Pancreas (tissue), 10 donors: ENCODE data around the gene WDFY4. TPM values are rescaled to one million over a fixed set of nuclear protein-coding genes. Genes with fewer than 3 reads are reported as not detected.

Experiments used
- ATAC-seq, 4 donors: fragments of 200-7000 bp; cut with Tn5 transposase; one replicate each; pipeline versions ENCODE4 v1.8.0 to v1.9.1; 2020; ENCODE audit warnings: mild to moderate bottlenecking in 4 of 4, moderate library complexity in 4 of 4
- DNase-seq, 6 donors: peaks; one replicate each; pipeline ENCODE4 v3.0.0-alpha.2; 2020
- FAIRE-seq: peaks from 2 replicates; lab custom pipeline; 2012; peaks lifted over from hg19 to GRCh38; lab: Jason Lieb, UNC
- H3K27ac ChIP-seq, 4 donors: fragments of 200-600 bp; sonication (generic); 1 replicate in 3 of 4; 2 replicates in 1 of 4; pipeline versions ENCODE4 v1.5.0 to v1.8.0; 2020
- H3K27me3 ChIP-seq, 4 donors: fragments of 200-600 bp; one replicate each; pipeline ENCODE4 v1.8.0; 2021
- H3K36me3 ChIP-seq, 3 donors: fragments of 200-600 bp; sonication (generic) in 1 of 3; one replicate each; pipeline versions ENCODE4 v1.5.0 to v1.8.0; 2020 to 2021
- H3K4me1 ChIP-seq, 3 donors: fragments of 200-600 bp; one replicate each; pipeline ENCODE4 v1.8.0; 2021
- H3K4me3 ChIP-seq, 4 donors: fragments of 200-600 bp; sonication (generic) in 2 of 4; one replicate each; pipeline versions ENCODE4 v1.5.0 to v1.8.0; 2020 to 2021
- H3K9me3 ChIP-seq, 4 donors: fragments of 200-600 bp; one replicate each; pipeline ENCODE4 v1.8.0; 2021
- CTCF ChIP-seq, 4 donors: fragments of 200-600 bp; sonication (generic) in 3 of 4; IDR thresholded peaks; one replicate each; pipeline versions ENCODE4 v1.5.0 to v1.8.0; 2021; ENCODE audit warnings: antibody characterized with exemption in 4 of 4
- WGBS, 2 donors: extraction: QIAGEN DNeasy Blood & Tissue Kit; methylation state at CpG; one replicate each; pipeline ENCODE4 v1.1.7; 2013; 5-methylcytosine and 5-hydroxymethylcytosine counted together
- intact Hi-C, 3 donors: fragments of 100-400 bp; cut with DNase I; formaldehyde crosslinking; loops; one replicate each; pipeline versions ENCODE4 v1.11.1 to v1.14.2; 2022
- polyA plus RNA-seq, 2 donors: library from polyadenylated mRNA; stranded (reverse); fragments of 200-250 nt; gene quantifications; one replicate each; pipeline ENCODE4 v1.2.3, GENCODE V29; 2013
- total RNA-seq, 6 donors: library from RNA; stranded (reverse); fragmentation: NEBNext Ultra II Directional in 4 of 6; extraction: Animal tissue kit (Norgen Biotek cat#: 25700) in 4 of 6; gene quantifications; one replicate each; pipeline versions ENCODE4 v1.2.1 to v1.2.4, GENCODE V29; 2021 to 2023
- donor health status: healthy with polysubstance abuse.
- donor health status: DM: no; HTN: no; CAD: no; lungs with moderate emphysema.
- donor health status: DM: no; HTN: no; CAD: no.
- donor health status: control.
- donor health status: control.
- donor health status: Bipolar disorder and iron deficiency.
- donor health status: DM: yes; HTN: yes; CAD: no.
- donor health status: DM: no; HTN: no; CAD: no.
- donor health status: DM: no; HTN: no; CAD: no.
- donor health status: DM: yes; HTN: yes; CAD: no.

The WDFY4 gene
- total and polyA plus RNA-seq, 8 donors, result 0.14 to 8.4 (median 0.72) TPM

GRCh38 chr10:48739170-48739569 lies 54.5 kb downstream of the WDFY4 start:
- TF ChIP-seq CTCF (IDR thresholded peaks at IDR 0.05), result no peak
- H3K4me1 ChIP-seq, result no peaks in the 10 kb centered on the region
- ATAC-seq, result no peak
- H3K4me3 ChIP-seq, result no peak overlapping the region
- FAIRE-seq, result no peak
- 45 to 53% methylated on average over 7 of the region's 7 CpGs for WGBS, 2 donors
- H3K27ac ChIP-seq, result no peak overlapping the region
- no peak for DNase-seq
- intact Hi-C loops, result no loop called here
- H3K36me3 ChIP-seq, result no peaks in the 10 kb centered on the region
- peaks cover 0 to 3% (median 0%) of the 10 kb centered on the region in 4 donors for H3K27me3 ChIP-seq
- no peaks in the 10 kb centered on the region for H3K9me3 ChIP-seq

GRCh38 chr10:48740015-48740707 lies 55.5 kb downstream of the WDFY4 start:
- TF ChIP-seq CTCF (IDR thresholded peaks at IDR 0.05), result no peak

GRCh38 chr10:48740988-48741387 lies 56.3 kb downstream of the WDFY4 start:
- no peaks in the 10 kb centered on the region for H3K4me1 ChIP-seq
- no peak overlapping the region for H3K4me3 ChIP-seq
- no peak for ATAC-seq
- H3K27ac ChIP-seq, result no peak overlapping the region
- WGBS, 2 donors, result 61 to 75% methylated on average over 2 of the region's 2 CpGs
- no peak for DNase-seq
- H3K27me3 ChIP-seq, result peaks cover 0 to 3% (median 0%) of the 10 kb centered on the region in 4 donors
- H3K9me3 ChIP-seq, result no peaks in the 10 kb centered on the region
- no peak for FAIRE-seq
- TF ChIP-seq CTCF (IDR thresholded peaks at IDR 0.05), result no peak
- intact Hi-C loops, result no loop called here
- H3K36me3 ChIP-seq, result no peaks in the 10 kb centered on the region

More at GRCh38 chr10:48740015-48740707, 55.5 kb downstream of the WDFY4 start:
- H3K36me3 ChIP-seq, result no peaks in the 10 kb centered on the region
- H3K9me3 ChIP-seq, result no peaks in the 10 kb centered on the region
- H3K4me1 ChIP-seq, result no peaks in the 10 kb centered on the region
- peaks cover 0 to 3% (median 0%) of the 10 kb centered on the region in 4 donors for H3K27me3 ChIP-seq
- FAIRE-seq (no peak), ATAC-seq (no peak), DNase-seq (no peak)
- WGBS, 2 donors, result 63 to 68% methylated on average over 11 of the region's 11 CpGs
- H3K27ac ChIP-seq, result no peak overlapping the region
- no peak overlapping the region for H3K4me3 ChIP-seq
- intact Hi-C loops, result no loop called here

- no peak overlapping the region for H3K27ac ChIP-seq
- WGBS, 2 donors, result 75 to 87% methylated on average over 18 of the region's 18 CpGs
- H3K4me1 ChIP-seq, result no peaks in the 10 kb centered on the region
- peaks cover 0 to 3% (median 0%) of the 10 kb centered on the region in 4 donors for H3K27me3 ChIP-seq
- H3K36me3 ChIP-seq, result no peaks in the 10 kb centered on the region
- FAIRE-seq (no peak), DNase-seq (no peak), ATAC-seq (no peak)
- TF ChIP-seq CTCF (IDR thresholded peaks at IDR 0.05), result no peak
- intact Hi-C loops, result no loop called here
- no peak overlapping the region for H3K4me3 ChIP-seq
- no peaks in the 10 kb centered on the region for H3K9me3 ChIP-seq
These were observed 58.5 kb downstream of the WDFY4 start for GRCh38 chr10:48742891-48743860.
